Stimulated activated CD8-positive, alpha-beta memory T cell treated with anti-CD3 and anti-CD28 coated beads, Interleukin-12 subunit alpha, Interleukin-12 subunit beta, amount 100 ng/mL, for 4 hours (primary cell): ENCODE results near the gene GRWD1.

Source experiments
- DNase-seq: peaks from one replicate; pipeline ENCODE4 v3.0.0-alpha.2; 2020; ENCODE audit warnings: low read depth

Gene GRWD1

DNA sequence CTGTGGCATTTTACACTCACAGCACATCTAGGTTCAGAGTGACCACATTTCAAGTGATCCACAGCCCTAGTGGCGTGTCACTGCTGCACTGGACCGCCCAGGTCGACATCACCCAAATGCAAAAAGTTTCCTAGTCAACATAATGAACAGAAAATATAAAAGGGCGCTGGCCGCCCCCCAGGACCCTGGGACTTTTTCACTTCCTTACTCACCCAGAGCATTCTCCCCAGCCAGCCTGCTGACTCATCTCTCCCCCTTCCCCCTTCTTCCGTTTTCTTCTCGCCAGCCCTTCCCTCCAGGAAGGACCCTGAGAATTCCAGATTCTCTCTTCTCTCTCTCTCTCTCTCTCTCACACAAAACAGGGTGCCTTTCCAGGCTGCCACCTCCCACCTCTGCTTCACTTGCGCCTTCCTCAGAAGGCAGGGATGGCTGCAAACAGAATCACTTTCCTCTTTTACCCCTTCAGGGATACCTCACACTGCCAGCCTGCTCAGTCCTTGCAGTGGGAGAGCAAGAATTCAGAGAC lies 21.0 kb upstream of the GRWD1 start:
- no peak for DNase-seq

DNA sequence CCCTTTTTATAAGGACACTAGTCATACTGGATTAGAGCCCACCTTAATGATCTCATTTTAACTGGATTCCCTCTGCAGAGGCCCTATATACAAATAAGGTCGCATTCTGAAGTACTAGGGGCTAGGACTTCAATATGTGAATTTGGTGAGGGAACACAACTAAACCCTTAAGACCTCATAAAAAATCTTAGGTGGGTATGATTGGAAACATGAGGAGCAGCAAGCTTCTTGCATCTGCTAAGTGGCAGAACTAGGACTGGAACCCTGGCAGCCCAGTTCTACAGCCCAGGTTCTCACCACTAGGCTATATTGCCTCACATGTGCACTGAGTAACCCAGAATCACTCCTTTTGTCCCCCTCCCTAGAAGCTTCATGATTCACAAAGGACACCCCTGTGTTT lies 17.1 kb upstream of the GRWD1 start:
- DNase-seq: no peak

DNA sequence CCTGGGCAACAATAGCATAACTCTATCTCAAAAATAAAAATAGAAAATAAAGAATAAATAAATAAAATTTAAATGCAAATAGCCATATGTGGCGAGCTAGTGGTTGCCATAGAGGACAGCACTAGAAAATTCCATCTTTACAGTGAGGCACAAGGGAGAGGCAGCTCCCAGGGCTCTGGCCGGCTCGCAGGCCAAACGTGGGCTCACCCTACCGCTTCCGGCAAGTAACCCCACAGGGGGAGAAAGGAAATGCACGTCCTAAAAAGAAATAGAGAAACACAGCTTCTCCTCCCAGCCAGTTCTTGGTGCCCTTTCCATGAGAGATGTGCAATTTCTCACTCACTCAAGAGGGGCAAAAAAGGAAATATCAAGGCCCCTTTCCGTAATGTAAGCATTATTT lies 12.4 kb upstream of the GRWD1 start:
- DNase-seq: no peak

DNA sequence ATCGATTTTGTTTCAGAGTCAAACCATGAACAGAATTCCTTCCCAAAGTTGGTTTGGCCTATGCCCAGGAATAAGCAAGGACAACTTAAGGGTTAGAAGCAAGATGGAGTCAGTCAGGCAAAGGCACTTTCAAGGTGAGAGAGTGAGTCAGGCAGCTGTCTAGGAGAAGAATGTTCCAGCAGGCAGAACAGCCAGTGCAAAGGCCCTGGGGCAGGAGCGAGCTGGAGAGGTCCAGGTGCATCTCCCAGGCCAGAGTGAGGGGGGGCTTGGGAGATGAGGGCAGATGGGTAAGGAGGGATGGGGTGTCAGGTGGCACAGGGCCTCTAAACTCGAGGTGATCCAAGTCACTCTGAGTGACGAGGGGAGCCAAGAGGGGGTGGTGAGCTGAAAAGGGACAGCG lies 9.2 kb upstream of the GRWD1 start:
- DNase-seq: no peak

DNA sequence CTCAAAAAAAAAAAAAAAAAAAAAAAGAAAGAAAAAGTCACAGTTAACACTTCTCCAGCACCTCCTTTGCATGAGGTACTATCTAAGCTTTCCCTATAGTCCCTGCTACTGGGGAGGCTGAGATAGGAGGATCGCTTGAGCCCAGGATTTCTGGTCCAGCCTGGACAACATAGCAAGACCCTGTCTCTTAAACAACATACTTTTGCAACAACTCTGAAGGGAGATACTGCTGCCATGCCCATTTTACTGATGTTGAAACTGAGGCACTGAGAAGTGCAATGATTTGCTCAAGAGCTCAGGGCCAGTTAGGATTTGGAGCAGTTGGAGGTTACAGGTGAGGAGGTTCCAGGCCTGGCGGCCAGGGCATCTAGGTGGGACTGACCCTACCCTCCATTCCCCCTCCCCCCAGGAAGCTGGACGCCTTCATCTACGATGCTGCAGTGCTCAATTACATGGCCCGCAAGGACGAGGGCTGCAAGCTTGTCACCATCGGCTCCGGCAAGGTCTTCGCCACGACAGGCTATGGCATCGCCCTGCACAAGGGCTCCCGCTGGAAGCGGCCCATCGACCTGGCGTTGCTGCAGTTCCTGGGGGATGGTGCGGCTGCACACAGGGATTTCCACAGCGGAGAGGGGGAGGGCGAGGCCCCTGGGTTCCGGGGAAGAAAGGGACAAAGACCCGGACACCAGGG lies 4.3 kb upstream of the GRWD1 start:
- no peak for DNase-seq

DNA sequence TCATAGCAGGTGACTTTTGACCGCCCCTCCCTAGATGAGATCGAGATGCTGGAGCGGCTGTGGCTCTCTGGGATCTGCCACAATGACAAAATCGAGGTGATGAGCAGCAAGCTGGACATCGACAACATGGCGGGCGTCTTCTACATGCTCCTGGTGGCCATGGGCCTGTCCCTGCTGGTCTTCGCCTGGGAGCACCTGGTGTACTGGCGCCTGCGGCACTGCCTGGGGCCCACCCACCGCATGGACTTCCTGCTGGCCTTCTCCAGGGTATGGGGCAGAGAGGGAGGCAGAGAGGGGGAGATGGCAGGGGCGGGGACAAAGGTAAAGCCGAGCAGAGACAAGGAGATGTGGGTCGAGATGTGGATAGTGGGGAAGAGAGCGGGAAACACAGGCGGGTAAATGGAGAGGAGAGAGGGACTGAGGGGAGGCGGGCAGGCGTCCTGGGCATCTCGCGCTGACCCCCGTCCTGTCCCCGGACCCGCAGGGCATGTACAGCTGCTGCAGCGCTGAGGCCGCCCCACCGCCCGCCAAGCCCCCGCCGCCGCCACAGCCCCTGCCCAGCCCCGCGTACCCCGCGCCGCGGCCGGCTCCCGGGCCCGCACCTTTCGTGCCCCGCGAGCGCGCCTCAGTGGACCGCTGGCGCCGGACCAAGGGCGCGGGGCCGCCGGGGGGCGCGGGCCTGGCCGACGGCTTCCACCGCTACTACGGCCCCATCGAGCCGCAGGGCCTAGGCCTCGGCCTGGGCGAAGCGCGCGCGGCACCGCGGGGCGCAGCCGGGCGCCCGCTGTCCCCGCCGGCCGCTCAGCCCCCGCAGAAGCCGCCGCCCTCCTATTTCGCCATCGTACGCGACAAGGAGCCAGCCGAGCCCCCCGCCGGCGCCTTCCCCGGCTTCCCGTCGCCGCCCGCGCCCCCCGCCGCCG lies 3.4 kb upstream of the GRWD1 start:
- no peak for DNase-seq

DNA sequence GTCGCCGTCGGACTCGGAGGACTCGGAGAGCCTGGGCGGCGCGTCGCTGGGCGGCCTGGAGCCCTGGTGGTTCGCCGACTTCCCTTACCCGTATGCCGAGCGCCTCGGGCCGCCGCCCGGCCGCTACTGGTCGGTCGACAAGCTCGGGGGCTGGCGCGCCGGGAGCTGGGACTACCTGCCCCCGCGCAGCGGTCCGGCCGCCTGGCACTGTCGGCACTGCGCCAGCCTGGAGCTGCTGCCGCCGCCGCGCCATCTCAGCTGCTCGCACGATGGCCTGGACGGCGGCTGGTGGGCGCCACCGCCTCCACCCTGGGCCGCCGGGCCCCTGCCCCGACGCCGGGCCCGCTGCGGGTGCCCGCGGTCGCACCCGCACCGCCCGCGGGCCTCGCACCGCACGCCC lies 2.5 kb upstream of the GRWD1 start:
- no peak for DNase-seq

DNA sequence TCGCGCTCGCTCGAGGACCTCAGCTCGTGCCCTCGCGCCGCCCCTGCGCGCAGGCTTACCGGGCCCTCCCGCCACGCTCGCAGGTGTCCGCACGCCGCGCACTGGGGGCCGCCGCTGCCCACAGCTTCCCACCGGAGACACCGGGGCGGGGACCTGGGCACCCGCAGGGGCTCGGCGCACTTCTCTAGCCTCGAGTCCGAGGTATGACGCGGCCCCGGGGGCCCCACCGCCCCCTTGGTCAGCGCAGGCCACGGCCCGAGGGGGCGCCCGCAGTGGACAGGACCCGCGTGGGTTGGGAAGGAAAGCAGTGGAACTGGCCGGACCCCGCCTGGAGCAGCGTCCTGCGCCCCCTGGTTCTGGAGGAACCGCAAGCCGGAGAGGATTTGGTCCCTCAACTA lies 2.1 kb upstream of the GRWD1 start:
- DNase-seq: no peak

DNA sequence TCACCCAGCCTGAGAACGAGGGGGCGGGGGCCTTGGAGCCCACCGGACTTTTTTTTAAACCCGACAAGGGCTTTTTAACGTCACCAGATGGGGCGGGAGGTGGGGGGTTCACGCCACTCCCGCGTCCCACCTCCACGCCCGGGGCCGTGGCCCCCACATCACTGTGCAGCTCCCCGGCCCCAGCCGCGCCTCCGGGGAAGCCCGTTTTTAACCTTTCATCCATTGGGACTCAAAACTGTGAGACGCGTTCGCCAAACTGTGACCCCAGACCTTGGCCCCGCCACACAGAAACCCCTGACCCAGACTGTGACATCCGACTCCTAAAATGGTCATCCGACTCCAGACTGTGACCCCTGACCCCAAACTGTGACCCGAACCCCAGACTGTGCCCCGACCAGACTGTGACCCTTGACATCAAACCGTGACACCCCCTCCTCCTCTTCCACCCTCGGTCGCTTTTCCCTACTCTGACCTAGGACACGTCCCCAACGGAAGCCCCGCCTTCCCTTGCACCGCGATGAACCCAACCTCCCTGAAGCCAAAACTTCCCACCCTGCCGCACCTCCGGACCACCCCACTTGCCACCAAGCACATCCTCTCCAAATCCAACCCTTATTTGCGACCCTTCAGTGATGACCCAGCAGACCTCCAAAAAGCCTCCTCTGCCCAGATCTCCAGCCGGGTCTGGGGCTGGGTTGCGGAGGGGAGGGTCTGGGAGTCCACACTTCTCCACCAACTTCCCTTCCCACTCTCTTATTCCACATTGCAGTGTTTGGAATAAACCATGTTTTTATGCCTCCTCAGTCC lies 1.5 kb upstream of the GRWD1 start:
- DNase-seq: no peak

DNA sequence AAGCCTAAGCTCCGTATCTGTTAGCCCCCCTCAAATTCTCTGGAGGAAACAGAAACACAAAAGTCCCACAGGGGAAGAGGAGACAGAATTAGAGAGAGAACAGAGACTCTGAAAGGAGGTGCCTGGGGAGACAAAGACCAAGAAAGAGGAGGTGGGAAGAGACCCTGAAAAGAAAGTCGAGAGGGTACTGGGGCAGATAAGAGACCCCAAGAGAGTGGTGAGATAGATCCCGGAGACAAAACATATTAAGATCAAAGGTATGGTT lies 915 bp upstream of the GRWD1 start:
- no peak for DNase-seq

DNA sequence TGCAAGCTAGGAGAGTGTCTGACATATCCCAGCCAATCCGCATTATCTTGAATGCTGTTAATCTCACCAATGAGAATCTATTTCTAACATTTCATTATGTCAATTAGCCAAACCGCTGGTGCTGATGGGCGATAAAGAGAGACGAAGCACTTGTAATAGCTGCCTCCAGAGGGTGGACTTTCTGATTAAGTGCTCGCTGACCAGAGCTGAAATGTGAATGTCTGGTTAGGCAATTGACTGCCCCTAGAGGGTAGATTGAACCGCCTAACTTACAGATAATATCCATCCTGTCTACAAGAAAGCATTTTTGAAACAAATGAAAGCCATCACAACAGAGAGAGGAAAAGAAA lies 552 bp upstream of the GRWD1 start:
- no peak for DNase-seq

DNA sequence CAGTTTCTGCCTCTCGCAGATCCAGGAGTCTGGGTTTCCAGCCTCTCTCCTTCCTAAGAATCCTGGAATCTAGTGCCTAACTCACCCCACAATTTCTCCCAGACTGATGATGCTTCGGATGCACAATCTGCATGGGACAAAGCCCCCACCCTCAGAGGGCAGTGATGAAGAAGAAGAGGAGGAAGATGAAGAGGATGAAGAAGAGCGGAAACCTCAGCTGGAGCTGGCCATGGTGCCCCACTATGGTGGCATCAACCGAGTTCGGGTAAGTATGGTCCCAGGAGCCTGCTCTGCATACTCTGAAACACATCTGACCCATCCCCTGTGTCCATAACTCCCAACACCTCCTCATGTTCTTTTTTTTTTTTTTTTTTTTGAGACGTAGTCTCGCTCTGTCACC lies 796 bp downstream of the GRWD1 start:
- DNase-seq: no peak

DNA sequence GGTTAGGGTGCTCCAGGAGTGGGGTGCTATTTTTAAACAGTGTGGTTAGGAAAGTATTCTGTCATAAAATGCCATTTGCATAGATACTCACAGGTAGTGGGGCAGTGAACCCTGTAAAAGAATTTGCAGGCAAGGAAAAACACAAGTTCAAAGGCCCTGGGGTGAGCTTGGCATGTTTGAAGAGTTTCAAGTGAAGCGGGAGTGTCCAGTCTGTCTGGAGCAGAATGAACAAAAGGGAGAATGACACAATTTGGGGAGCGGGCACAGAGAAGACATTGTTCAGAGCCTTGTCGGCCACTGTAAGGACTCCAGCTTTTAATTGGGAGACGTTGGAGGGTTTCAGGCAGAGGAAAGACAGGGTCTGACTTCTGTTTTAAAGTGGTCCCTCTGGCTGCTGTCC lies 2.8 kb downstream of the GRWD1 start:
- DNase-seq: no peak

DNA sequence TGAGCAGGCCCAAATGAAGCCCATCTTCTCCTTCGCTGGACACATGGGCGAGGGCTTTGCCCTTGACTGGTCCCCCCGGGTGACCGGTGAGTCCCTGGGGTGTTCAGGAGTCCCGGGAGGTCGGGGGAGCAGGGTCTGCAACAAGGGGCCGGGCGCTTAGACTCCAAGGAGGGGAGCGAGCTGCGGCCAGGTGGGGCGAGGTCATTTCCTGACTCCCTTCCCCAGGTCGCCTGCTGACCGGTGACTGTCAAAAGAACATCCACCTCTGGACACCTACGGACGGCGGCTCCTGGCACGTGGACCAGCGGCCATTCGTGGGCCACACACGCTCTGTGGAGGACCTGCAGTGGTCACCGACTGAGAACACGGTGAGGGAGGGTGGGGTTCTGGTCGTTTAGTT lies 4.7 kb downstream of the GRWD1 start:
- no peak for DNase-seq

DNA sequence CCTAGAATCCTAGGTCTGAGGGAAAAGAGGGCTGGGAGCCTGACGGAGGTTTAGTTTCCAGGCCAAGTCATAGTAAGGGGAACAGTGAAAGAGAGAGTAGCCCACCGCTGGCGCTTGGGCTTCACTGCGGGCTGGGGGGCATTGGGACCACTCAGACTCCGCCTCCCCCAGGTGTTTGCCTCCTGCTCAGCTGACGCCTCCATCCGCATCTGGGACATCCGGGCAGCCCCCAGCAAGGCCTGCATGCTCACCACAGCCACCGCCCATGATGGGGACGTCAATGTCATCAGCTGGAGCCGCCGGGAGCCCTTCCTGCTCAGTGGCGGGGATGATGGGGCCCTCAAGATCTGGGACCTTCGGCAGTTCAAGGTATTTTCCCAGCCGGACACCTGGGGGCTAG lies 5.1 kb downstream of the GRWD1 start:
- no peak for DNase-seq

DNA sequence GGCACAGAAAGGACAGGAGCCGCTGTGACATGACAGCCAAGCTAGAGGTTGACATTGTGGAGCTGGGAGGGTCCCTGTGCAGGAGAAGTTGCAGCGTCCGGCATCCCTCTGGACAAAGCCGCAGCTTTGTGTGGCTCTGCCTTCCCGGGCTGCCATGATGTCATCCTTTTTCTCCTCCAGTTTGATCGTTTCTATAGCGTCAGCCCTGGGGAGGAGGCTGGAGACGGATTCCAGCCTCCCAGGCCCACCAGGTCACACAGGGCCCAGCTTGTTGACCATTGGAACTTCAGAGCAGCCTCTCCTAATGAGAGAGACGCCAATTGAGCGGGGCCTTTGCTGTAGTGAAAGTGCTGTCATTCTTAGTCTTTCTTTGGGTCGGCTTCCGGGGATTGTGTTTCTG lies 5.8 kb downstream of the GRWD1 start:
- no peak for DNase-seq

DNA sequence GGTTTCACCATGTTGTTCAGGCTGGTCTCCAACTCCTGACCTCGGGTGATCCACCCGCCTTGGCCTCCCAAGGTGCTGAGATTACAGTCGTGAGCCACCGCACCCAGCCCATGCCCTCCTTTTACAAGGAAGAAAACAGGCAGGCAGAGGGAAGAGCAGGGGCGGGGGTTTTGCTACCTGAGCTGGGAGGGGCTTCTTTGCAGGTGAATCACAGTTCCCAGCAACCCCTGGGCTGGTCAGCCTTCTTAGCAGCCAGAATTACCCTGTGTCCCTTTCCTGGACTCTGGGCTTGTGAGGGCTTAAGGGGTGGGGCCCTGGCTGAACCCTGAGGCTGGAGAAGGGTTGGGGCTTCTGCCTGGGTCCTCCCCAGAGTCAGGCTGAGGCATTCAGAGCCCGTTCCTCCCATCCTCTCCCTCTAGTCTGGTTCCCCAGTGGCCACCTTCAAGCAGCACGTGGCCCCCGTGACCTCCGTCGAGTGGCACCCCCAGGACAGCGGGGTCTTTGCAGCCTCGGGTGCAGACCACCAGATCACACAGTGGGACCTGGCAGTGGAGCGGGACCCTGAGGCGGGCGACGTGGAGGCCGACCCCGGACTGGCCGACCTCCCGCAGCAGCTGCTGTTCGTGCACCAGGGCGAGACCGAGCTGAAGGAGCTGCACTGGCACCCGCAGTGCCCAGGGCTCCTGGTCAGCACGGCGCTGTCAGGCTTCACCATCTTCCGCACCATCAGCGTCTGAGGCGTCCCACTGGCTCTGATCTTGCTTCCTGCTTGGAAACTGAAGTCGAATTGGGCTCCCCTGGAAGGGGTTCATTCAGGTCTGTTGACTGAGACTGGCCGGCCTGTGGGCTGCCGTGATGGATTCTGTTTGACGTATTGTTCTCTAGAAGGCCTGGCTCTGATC lies 6.8 kb downstream of the GRWD1 start:
- DNase-seq: no peak

DNA sequence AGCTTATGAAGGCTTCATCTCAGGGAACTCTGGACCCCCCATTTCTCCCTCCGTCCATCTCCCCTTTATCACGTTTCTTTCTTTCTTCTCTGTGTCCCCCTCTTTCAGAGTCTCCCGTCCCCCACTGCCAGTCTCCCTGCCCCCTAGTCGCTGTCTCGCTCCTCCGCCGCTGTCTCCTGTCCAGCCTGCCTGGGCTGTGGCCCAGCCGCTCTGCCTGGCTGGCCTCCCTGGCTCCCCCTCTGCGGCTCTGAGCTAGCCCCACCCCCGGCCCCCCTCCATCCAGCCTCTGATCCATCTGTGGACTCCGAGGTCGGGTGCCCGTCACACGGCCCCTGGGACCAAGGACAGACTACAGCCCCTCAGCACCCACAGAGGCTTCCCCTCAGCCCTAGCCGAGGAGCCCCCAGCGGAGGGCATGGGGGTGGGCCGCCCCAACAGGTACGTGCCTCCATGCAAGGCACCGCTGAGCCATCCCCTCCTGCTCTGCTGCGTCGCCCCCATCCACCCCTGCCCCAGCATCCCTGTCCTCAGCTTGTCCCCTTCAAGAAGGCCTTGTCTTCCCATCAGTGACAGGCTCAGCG lies 8.5 kb downstream of the GRWD1 start:
- DNase-seq: no peak

DNA sequence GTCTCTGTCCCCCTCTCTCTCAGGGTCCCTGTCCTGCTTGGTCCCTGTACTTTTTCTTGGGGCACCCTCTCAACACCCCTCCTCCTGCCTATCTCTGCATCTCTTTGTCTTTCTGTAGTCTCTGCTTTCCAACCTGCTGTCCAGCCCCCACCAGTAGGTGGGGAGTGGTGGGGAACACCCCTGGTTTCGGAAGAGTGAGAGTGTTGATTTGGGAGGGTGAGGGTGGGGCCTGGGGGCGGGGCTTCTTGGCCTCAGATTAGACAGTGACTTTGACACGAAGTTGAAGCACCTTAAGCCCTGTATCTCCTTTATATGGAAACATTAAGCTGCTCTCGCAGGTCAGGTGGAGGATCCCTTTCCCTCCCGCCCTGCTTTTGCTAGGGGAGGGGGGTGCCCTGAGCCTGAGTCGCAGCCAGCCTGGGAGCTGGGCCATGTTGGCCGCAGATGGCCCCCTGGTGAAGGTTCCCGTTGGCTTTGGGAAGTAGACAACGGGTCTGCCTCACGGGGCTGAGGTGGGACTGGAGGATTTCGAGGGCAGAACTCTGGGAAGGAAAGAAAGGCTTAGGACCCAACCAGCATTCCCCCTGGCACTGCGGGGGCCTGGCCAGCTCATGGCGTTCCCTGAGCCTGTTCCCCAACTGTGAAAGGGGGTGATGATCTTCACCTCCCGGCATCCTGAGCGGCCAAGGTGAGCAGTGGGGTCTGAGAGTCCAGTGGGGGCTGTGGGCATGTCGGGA lies 9.6 kb downstream of the GRWD1 start, which contains the start of gene KCNJ14:
TSS of gene KCNJ14 (plus strand) at position 404 of the 737 bp plus-strand sequence. CDS start 6,151 bp downstream, outside the sequence.
- DNase-seq: no peak

DNA sequence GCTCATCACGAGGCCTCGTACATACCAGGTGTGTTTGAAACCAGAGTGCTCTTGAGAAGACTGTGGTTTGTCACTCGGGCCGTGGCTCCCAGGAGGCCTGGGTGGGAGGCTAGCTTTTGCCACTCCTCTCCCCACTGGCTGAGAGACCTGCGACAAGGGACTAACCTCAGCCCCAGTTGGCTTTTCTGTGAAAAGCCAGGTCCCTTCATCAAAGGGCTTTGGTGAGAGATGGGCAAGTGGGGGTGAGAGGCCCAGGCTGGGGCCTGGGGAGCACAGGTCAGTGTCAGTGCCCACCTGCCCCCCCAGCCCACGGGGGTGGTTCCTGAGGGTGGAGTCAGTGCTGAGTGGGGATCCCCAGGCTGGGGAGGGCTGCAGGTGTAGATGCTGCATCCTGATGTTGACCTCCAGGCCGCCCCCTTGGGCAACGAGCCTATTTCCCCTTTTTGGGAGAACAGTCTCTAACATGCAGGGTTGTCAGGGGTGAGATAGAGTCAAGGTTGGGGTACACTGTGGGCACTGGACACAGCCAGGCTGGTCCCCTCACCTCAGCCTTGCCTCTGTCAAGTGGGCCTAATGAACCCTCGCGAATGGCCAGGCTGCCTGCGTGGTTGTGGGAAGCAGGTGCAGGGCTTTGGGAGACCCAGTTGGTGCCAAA lies 10.3 kb downstream of the GRWD1 start:
- DNase-seq: no peak
